GM18867 (cell line): ENCODE results near the gene TCEA3.

Source experiments
- ATAC-seq: cut with Tn5 transposase; IDR thresholded peaks from one replicate; pipeline ENCODE4 v1.9.1; 2021; ENCODE audit warnings: mild to moderate bottlenecking, moderate library complexity; ENCODE audit not compliant: unreplicated experiment

Gene TCEA3

GRCh38 chr1:23448846-23449245 is 24.3 kb upstream of the TCEA3 start:
- no peak for ATAC-seq

GRCh38 chr1:23446661-23447310 is 22.2 kb upstream of the TCEA3 start:
- no peak for ATAC-seq

DNA sequence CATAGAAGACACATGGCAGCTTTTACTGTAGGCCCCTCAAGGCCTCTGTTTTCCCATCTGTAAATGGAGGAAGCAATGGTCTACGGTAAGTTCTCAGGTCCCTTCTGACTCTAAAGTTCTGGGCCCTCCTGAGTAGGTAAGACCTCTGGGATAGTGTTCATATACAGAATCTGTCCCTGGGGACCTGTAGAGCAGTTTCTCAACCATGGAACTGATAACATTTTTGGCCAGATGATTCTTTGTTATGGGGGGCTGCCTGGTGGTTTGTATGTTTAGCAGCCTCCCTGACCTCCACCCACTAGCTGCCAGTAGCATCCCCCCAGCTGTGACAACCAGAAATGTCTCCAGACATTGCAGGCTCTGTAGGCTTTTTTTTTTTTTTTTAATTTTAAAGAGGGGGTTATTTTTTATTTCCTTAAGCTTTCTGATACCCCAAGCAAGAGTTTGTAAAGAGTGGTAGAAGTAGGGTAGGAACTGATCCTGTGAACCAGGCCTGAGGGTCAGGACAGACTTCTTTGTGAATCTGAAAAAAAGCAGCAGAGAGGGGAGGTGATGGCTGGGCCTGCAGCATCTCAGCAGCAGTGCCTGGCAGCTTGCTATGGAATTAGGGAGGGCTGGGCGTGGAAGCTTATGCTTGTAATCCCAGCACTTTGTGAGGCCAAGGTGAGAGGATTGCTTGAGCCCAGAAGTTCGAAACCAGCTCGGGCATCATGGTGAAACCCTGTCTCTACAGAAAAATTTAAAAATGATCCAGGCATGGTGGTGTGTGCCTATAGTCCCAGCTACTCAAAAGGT is 20.2 kb upstream of the TCEA3 start:
- no peak for ATAC-seq

DNA sequence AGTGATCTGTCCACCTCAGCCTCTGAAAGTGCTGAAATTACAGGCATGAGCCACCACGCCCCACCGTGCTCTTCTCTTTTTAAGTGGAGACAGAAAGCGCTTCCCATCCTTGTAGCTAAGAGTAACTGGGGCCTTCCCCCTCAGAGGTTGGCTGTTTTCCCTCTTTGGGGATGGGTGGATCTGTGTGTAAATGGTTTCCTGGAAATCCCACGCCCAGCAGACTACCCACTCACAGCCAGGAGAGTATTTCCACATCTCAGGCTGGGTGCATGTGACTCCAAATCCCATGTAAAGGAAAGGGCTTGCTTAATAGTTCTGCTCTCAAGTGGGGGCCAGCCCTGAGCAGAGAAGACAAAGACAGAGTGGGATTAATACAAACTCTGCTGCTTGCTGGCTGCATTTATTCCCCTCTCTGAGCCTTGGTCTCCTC is 19.6 kb upstream of the TCEA3 start:
- ATAC-seq = no peak

- ATAC-seq = no peak
Observed at GRCh38 chr1:23442751-23443150, 18.2 kb upstream of the TCEA3 start.

DNA sequence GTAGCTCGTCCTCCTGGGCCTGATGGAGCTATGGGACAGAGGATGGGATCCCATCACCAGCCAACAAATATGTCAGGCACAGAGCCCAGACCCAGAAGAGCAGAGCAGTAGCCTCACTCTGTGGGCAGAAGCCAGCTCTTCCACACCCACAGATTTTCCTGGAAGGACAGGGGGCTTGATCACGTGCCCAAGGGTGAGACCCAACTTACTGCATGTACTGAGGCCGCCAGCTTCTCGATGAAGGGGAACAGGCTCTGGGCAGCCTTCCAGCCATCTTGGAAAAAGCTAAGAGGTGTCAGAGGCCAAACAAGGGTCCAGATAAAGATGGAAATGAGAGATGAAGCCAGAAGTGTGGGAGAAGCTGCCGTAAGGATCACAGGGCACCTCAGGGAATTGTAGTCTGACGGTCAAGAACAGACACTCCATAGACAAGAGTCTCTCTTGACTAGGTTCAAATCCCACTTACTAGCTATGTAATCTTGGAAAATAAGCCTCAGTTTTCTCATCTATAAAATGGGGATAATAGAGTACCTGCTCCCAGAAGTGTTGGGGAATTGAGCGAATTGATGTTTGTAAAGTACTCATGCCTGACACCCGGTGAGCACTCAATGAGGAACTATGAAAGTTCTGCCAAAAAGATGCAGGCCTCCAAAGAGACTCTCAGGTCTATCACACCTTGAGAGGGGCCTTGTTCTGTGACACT is 17.0 kb upstream of the TCEA3 start:
- ATAC-seq = no peak

- ATAC-seq = no peak
Observed at GRCh38 chr1:23438545-23438944, 14.0 kb upstream of the TCEA3 start.

DNA sequence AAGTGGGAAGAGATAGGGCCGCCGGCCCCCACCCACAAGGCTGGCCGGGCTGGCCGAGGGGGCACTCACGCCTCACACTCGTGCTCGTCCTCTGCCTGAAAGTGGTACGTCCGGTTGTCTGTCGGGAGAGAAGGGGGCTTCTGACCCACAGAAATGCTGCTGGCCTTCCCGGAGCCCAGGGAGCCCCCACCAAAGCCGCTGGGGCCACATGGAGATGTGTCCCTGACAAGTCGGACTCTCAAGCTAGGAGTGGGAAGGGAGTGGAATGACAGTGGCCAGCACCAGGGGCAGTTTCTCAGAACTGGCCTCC is 12.8 kb upstream of the TCEA3 start:
- no peak for ATAC-seq

DNA sequence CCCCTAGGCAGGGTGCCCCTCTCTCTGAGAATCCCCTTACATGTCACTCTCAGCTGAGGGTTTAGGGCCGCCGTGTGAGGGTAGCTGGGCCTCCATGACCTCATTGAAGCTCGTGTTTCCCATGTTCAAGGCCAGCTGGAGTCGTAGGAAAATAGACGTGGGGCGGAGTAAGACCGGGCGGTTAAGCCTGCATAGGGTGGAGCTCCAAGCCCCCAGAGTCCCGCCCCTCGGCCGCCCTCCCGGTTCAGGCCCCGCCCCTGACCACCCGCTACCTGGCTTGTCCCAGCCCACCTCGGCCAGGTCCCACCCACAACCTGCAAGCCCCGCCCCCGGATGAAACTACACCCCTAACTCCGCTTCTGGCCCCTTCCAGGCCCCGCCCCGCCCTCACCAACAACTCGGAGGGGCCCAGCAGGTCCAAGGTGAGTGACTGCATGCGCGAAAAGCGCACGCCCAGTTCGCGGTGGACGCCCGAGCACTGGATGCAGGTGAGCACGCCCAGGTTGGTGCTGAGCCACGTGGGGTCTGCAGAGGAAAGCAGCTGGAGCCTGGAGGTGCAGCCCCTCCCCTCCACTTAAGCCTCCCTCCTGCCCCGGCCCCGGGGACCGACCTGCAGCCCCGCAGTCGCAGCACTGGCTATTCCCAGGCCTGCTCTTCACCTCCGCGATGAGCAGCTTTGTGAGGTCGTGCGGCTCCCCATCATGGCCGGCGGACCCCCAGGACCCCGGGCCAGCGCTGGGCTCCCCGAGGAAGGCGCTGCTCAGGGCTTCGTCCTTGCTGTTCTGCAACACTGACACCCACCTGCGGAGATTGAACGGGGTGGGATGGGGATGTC is 12.2 kb upstream of the TCEA3 start:
- ATAC-seq = no peak

DNA sequence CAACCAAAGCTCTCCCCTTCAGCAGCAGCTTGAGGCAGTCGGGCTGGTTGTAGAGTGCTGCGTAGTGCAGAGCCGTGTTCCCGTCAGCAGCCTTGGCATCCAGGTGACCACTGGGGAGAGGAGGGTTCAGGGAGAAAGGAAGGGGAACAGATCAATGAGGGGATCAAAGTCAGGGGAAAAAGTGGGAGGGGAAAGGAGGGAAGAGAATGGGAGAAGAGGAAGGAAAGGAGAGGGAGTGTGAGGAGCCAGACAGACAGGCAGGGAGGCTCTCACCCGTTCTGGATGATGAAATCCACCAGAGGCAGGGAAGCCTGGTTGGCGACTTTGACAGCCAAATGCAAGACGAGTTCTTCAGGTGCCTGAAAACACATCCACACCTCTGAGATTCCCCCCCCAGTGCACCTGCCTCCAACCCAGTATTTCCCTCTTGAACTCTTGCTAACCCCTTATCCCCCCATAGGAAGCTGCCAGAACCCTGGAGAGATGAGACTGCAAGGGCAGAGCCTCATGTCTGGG is 9.8 kb upstream of the TCEA3 start:
- no peak for ATAC-seq

GRCh38 chr1:23433122-23433521 is 8.6 kb upstream of the TCEA3 start:
- ATAC-seq = no peak

GRCh38 chr1:23431431-23431830 is 6.9 kb upstream of the TCEA3 start:
- ATAC-seq = no peak

- ATAC-seq = no peak
Observed at GRCh38 chr1:23430803-23431202, 6.3 kb upstream of the TCEA3 start.

GRCh38 chr1:23428136-23428905 is 3.8 kb upstream of the TCEA3 start:
- ATAC-seq = no peak

GRCh38 chr1:23427550-23427949 is 3.0 kb upstream of the TCEA3 start:
- ATAC-seq = no peak

- no peak for ATAC-seq
Observed at GRCh38 chr1:23426828-23427227, 2.3 kb upstream of the TCEA3 start.

DNA sequence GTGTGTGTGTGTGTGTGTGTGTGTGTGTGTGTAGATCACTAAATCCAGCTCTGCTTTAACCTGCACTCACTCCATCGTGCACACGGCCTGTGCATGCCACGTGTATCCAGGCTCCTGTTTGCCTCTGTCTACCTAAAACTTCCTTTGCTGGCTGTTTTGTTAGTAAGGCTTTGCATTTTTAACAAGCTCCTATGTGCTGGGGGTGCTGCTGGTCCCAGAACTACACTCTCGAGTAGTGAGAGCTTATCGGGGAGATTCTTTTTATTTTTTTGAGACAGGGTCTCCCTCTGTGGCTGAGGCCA is 596 bp upstream of the TCEA3 start:
- ATAC-seq = no peak

DNA sequence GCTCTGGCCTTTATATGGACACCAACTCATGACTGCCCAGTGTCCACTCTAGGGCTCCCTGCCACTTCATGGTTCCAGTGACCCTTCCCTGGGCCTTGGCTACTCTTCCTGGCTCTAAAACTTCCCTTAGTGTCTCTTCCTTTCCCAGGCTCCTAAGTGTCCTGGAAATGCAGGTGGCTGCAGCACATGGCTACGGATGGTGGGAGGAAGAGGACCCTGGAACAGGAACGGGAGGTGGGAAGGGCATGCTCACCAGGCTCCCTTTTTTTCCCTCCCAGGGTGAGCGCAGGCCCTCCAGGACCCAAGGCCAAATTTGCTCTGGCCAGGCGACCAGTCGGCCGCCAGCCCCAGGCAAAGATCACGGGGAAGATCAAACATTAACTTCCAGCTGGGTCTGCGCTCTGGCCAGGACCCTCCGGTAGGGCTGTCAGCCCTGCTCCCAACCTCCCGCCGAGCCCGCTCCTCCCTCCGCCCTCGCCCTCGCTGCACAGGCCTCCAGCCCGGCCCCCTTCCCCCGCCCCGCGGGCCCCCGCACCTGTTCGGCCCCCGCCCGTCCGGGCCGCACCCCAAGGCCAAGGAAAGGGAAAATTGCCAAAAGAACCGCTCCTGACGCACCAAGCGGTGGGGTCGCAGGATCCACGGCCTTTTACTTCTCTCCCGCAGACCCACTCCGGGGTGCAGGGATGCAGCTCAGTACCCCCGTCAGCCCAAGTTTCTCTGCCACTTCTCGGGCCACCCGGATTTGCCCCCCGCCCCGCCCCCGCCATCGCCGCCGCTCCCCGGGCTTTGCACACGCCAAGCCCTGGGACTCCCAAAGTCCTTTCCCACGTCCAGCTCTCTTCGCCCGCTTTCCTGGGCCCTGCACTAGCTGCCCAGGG is 894 bp downstream of the TCEA3 start:
- ATAC-seq = no peak

- no peak for ATAC-seq
Observed at GRCh38 chr1:23422941-23423340, 1.6 kb downstream of the TCEA3 start.
